Activated T-helper 2 cell treated with anti-CD3 and anti-CD28 coated beads, Interferon-gamma antibody, Interleukin-2, Interleukin-4, amounts not matched to agents 10 μg/mL and 5 μg/mL and 100 μg/mL, durations not matched to agents 14 hours and 24 hours and 36 hours (primary cell): ENCODE data around the gene ERBIN. TPM values are rescaled to one million over a fixed set of nuclear protein-coding genes. Genes with fewer than 3 reads are reported as not detected.
"Not testable (repeated sequence)": the region's sequence is repeated elsewhere in the genome, so short reads cannot be mapped to it uniquely, and the experiment has no call there.

ENCODE experiments used
- DNase-seq: peaks from one replicate; pipeline ENCODE4 v3.0.0; 2021; ENCODE audit warnings: low spot score
- H3K27ac Mint-ChIP-seq: one replicate; pipeline ENCODE4 v1.8.0; 2021; ENCODE audit warnings: mixed read lengths
- H3K27me3 Mint-ChIP-seq: one replicate; pipeline ENCODE4 v1.8.0; 2021; ENCODE audit warnings: low read depth, mixed read lengths
- H3K36me3 Mint-ChIP-seq: one replicate; pipeline ENCODE4 v1.8.0; 2021; ENCODE audit warnings: low read depth, mixed read lengths
- H3K4me1 Mint-ChIP-seq: one replicate; pipeline ENCODE4 v1.8.0; 2021; ENCODE audit warnings: low read depth, mixed read lengths
- H3K4me3 Mint-ChIP-seq: one replicate; pipeline ENCODE4 v1.8.0; 2021; ENCODE audit warnings: low read depth, mild to moderate bottlenecking, moderate library complexity, mixed read lengths
- H3K9me3 Mint-ChIP-seq: one replicate; pipeline ENCODE4 v1.8.0; 2021; ENCODE audit warnings: mixed read lengths
- intact Hi-C: fragments of 100-400 bp; cut with micrococcal nuclease; formaldehyde crosslinking; loops from one replicate; pipeline ENCODE4 v1.15.1; 2023
- total RNA-seq: library from RNA; stranded (reverse); gene quantifications from 2 replicates; pipeline ENCODE4 v1.2.3, GENCODE V29; 2022

The ERBIN gene
- total RNA-seq, 1 donor from 2014 or later, result 39.3 TPM

GRCh38 chr5:65903581-65903980, 22.8 kb upstream of the ERBIN start:
- Mint-ChIP-seq H3K9me3 (no peaks in the 10 kb centered on the region), H3K27ac (no peak overlapping the region), H3K27me3 (peaks cover 3% of the 10 kb centered on the region), H3K36me3 (no peaks in the 10 kb centered on the region), H3K4me1 (no peaks in the 10 kb centered on the region), H3K4me3 (no peak overlapping the region)
- intact Hi-C loops, result no loop called here
- no peak for DNase-seq

DNA sequence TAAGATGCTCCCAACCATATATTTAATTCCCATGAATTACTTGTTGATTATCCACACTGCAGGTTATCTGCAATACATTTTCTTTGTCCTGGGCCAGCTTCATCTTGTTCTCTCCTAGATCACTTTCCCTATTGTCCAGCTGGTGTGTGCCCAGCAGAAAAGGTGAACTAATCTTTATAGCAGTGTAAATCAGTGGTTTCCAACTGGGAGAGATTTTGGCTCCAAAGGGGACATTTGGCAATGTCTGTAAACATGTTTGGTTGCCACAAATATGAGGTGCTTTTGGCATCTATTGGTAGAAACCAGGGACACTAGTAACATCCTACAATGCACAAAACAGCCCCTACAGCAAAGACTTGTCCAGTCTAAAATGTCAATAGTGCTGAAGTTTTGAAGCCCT, 20.1 kb upstream of the ERBIN start:
- intact Hi-C loops, result no loop called here
- no peak for DNase-seq
- Mint-ChIP-seq H3K36me3 (no peaks in the 10 kb centered on the region), H3K9me3 (no peaks in the 10 kb centered on the region), H3K27me3 (peaks cover 2% of the 10 kb centered on the region), H3K4me1 (no peaks in the 10 kb centered on the region), H3K4me3 (no peak overlapping the region), H3K27ac (no peak overlapping the region)

DNA sequence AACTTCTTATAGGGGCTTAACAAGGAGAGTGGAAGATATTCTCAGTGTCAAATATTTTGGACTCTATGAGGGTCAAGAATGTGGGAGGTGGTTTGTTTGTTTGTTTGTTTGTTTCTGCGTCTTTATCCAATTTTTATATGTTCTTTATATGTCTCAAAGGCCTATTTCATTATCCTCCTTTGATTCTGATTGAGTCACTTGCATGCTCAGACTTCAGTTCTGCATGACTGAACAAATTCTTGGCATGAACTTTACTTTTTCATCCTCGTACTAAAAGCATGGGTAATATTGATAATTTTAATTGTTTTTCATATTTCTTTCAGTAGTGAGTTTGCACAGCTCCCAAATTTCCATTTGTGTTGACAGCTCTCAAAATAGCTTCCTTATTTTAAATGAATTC, 19.2 kb upstream of the ERBIN start:
- no peak for DNase-seq
- Mint-ChIP-seq H3K27me3 (peaks cover 2% of the 10 kb centered on the region), H3K4me3 (no peak overlapping the region), H3K27ac (no peak overlapping the region), H3K9me3 (no peaks in the 10 kb centered on the region), H3K36me3 (no peaks in the 10 kb centered on the region), H3K4me1 (no peaks in the 10 kb centered on the region)
- intact Hi-C loops, result no loop called here

DNA sequence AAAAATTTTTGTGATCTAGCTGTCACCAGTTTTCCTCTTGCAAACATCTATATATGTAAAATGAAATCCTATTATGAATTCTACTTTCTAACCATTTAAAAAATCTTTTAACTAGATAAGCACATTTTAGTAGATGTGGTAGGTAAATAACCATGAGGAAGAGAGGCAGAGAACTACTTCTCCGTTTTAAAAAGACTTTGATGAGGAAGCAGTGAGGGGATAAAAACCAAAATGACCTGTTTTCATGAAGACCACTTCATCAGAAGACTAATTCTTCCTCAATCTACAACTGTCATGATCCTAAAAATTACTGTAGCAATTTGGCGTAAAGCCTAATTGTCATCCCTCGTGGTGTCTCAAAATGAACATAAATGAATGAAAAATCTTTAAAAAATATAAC, 15.7 kb upstream of the ERBIN start:
- no peaks in the 10 kb centered on the region for H3K9me3 Mint-ChIP-seq
- no peaks in the 10 kb centered on the region for H3K36me3 Mint-ChIP-seq

DNA sequence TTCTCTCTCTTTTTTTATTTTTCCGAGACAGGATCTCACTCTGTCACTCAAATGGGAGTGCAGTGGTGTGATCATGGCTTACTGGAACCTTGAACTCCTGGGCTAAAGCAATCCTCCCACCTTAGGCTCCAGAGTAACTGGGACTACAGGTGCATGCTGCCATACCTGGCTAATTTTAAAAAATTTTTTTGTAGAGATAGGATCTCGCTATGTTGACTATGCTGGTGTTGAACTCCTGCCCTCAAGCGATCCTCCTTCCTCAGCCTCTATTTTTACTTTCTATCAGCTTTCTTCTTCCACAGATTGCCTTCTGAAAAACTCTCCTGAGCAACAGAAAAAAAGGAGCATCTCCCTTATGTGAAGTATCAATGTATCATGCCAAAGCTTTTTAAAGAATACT, 14.1 kb upstream of the ERBIN start:
- Mint-ChIP-seq H3K4me3 (no peak overlapping the region), H3K36me3 (no peaks in the 10 kb centered on the region), H3K27me3 (peaks cover 9% of the 10 kb centered on the region), H3K4me1 (no peaks in the 10 kb centered on the region), H3K9me3 (no peaks in the 10 kb centered on the region), H3K27ac (no peak overlapping the region)
- no peak for DNase-seq
- intact Hi-C loops, result no loop called here

More for the DNA sequence above, 15.7 kb upstream of the ERBIN start:
- Mint-ChIP-seq H3K27ac (no peak overlapping the region), H3K4me1 (no peaks in the 10 kb centered on the region), H3K4me3 (no peak overlapping the region), H3K27me3 (peaks cover 9% of the 10 kb centered on the region)
- DNase-seq, result no peak
- intact Hi-C loops, result no loop called here

DNA sequence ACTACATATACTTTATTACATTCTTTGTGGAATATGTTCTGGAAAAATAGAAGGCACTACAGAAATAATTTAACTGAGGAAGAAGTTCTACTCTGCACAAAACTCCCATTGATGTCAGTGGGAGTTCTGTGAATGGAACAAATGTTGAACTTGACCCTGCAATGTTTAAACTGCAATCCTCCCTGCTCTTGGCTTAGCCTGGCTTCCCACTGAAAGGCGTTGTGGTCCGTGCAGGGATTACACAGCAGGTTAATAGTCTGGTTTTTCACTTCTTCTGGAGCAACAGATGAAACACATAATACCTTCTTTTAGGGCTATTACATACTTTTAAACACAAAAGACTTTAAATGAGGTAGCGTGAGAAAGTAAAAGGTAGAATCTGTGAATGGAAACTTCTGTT, 12.9 kb upstream of the ERBIN start:
- H3K9me3 Mint-ChIP-seq, result no peaks in the 10 kb centered on the region
- H3K27me3 Mint-ChIP-seq, result peaks cover 10% of the 10 kb centered on the region
- no peaks in the 10 kb centered on the region for H3K4me1 Mint-ChIP-seq
- no peak overlapping the region for H3K4me3 Mint-ChIP-seq
- intact Hi-C loops, result no loop called here
- H3K36me3 Mint-ChIP-seq, result no peaks in the 10 kb centered on the region
- no peak overlapping the region for H3K27ac Mint-ChIP-seq
- DNase-seq, result no peak

GRCh38 chr5:65914641-65915196, 11.7 kb upstream of the ERBIN start:
- Mint-ChIP-seq H3K36me3 (no peaks in the 10 kb centered on the region), H3K4me3 (no peak overlapping the region), H3K27ac (no peak overlapping the region), H3K9me3 (no peaks in the 10 kb centered on the region), H3K27me3 (peaks cover 12% of the 10 kb centered on the region), H3K4me1 (no peaks in the 10 kb centered on the region)
- intact Hi-C loops, result no loop called here
- no peak for DNase-seq

- DNase-seq, H3K9me3 Mint-ChIP-seq, H3K27ac Mint-ChIP-seq, H3K4me1 Mint-ChIP-seq, H3K36me3 Mint-ChIP-seq, intact Hi-C loops, H3K4me3 Mint-ChIP-seq: not testable (repeated sequence)
- H3K27me3 Mint-ChIP-seq, result peaks cover 10% of the 10 kb centered on the region
These were observed 10.7 kb upstream of the ERBIN start for GRCh38 chr5:65915661-65916060.

DNA sequence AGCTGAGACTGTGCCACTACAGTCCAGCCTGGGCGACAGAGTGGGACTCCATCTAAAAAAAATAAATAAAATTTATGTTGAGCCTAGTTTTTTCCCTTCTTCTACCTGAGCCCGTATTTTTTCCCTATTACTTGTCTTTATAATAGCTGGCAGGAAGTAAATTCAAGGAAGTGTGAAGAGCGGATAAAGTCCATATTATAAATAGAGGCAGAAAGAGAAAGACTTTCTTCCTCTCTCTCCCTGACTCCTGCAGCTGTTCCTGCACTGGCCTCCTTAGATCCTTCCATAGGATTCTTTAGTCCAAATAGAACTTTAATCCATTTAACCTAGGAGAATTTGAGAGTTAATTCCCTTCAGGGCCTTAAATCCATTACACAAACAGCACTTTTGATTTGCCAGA, 10.3 kb upstream of the ERBIN start:
- DNase-seq, result no peak

DNA sequence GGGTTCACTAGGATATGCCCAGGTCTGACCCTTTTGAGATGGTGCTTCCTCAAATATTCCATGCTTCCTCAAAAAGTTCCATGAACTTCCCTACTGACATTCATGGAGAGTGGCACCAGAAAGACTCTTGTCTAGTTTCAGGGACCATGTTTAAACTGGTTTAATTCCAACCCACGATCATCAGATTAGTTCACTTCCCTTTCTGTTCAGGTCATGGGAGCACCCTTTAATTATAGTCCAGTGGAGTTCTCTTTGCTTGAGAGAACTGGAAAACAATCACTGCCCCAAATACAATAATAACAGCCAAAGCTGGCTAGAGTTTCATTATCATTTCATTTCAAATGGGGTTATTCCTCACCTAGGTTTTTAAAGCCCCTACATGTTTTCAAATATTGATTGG, 9.7 kb upstream of the ERBIN start:
- H3K4me1 Mint-ChIP-seq, result no peaks in the 10 kb centered on the region
- intact Hi-C loops, result no loop called here
- no peak for DNase-seq
- no peak overlapping the region for H3K27ac Mint-ChIP-seq
- no peaks in the 10 kb centered on the region for H3K36me3 Mint-ChIP-seq
- H3K4me3 Mint-ChIP-seq, result no peak overlapping the region
- no peaks in the 10 kb centered on the region for H3K9me3 Mint-ChIP-seq
- H3K27me3 Mint-ChIP-seq, result peaks cover 14% of the 10 kb centered on the region

More for the DNA sequence above, 10.3 kb upstream of the ERBIN start:
- Mint-ChIP-seq H3K9me3 (no peaks in the 10 kb centered on the region), H3K4me3 (no peak overlapping the region), H3K36me3 (no peaks in the 10 kb centered on the region), H3K4me1 (no peaks in the 10 kb centered on the region), H3K27me3 (peaks cover 10% of the 10 kb centered on the region), H3K27ac (no peak overlapping the region)
- intact Hi-C loops, result no loop called here

GRCh38 chr5:65919773-65920172, 6.6 kb upstream of the ERBIN start:
- H3K27ac Mint-ChIP-seq, result no peak overlapping the region
- H3K36me3 Mint-ChIP-seq, result no peaks in the 10 kb centered on the region
- peaks cover 29% of the 10 kb centered on the region for H3K27me3 Mint-ChIP-seq
- H3K9me3 Mint-ChIP-seq, result no peaks in the 10 kb centered on the region
- no peak for DNase-seq
- intact Hi-C loops, result no loop called here
- H3K4me3 Mint-ChIP-seq, result no peak overlapping the region
- H3K4me1 Mint-ChIP-seq, result peaks cover 6% of the 10 kb centered on the region

DNA sequence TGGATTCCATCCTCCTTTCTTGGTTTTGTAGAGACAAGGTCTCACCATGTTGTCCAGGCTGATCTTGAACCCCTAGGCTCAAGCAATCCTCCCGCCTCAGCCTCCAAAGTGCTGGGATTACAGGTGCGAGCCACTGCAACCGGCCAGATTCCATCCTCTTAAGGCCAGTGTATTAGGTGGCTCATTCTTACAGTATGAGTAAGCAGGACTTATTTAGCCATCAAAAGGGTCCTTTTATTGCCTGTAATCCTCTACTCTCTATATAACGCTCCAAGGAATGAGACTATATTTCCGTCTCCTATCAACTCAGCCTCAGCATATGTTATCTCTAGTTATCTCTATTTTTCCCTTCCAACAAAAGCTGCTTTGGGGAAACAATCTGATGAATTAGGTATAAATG, 3.0 kb upstream of the ERBIN start:
- no peaks in the 10 kb centered on the region for H3K36me3 Mint-ChIP-seq
- H3K4me1 Mint-ChIP-seq, result peaks cover 9% of the 10 kb centered on the region
- no peak overlapping the region for H3K27ac Mint-ChIP-seq
- peaks cover 32% of the 10 kb centered on the region for H3K27me3 Mint-ChIP-seq
- no peak for DNase-seq
- intact Hi-C loops, result no loop called here
- no peak overlapping the region for H3K4me3 Mint-ChIP-seq
- no peaks in the 10 kb centered on the region for H3K9me3 Mint-ChIP-seq

GRCh38 chr5:65924366-65925043, 1.9 kb upstream of the ERBIN start:
- peaks cover 11% of the 10 kb centered on the region for H3K4me1 Mint-ChIP-seq
- no peaks in the 10 kb centered on the region for H3K9me3 Mint-ChIP-seq
- peak overlapping the region; percentile 78 for H3K4me3 Mint-ChIP-seq
- intact Hi-C loops, result loop anchor here (2.0 to 5.0 kb wide), 6 partner anchors 46 to 442 kb away; partner anchors contain the start of gene ADAMTS6
- H3K27me3 Mint-ChIP-seq, result peaks cover 29% of the 10 kb centered on the region
- peak overlapping the region; percentile 81 for H3K27ac Mint-ChIP-seq
- H3K36me3 Mint-ChIP-seq, result no peaks in the 10 kb centered on the region
- DNase-seq, result no peak
